ENCODE measurements around the gene PILRA. TPM values are rescaled to one million over a fixed set of nuclear protein-coding genes. Genes with fewer than 3 reads are reported as not detected.
A peak's percentile ranks its signal among the peaks of the same experiment; 100 is the strongest.

Gene PILRA
- total and polyA plus RNA-seq, 10 of the 15 experiments (the other 5 are each of a cell fraction or from before 2014, with no cell fraction given), result 6.6 to 43.3 (median 11.5) TPM

- TF ChIP-seq, protein P1, sequence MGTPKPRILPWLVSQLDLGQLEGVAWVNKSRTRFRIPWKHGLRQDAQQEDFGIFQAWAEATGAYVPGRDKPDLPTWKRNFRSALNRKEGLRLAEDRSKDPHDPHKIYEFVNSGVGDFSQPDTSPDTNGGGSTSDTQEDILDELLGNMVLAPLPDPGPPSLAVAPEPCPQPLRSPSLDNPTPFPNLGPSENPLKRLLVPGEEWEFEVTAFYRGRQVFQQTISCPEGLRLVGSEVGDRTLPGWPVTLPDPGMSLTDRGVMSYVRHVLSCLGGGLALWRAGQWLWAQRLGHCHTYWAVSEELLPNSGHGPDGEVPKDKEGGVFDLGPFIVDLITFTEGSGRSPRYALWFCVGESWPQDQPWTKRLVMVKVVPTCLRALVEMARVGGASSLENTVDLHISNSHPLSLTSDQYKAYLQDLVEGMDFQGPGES (IDR thresholded peaks at IDR 0.05), result no peak; the same call in 1 of the 2 replicates
- TF ChIP-seq MEF2B (IDR thresholded peaks at IDR 0.05; ENCODE audit: partially characterized antibody, poor library complexity, severe bottlenecking), result peak; percentile 51
- peak; percentile 21 to 32; a peak in 1 of 4 replicates for TF ChIP-seq EP300 (IDR thresholded peaks at IDR 0.05; ENCODE audit: borderline replicate concordance in 1 of 2, control insufficient read depth in 1 of 2, low read depth in 2 of 2, low read length in 2 of 2)
- TF ChIP-seq PBX3 (IDR thresholded peaks at IDR 0.05; ENCODE audit: insufficient replicate concordance, low read depth, low read length), result peak; percentile 66
- peak; percentile 78; the same call in 1 of the 2 replicates for TF ChIP-seq TARDBP (IDR thresholded peaks at IDR 0.05; ENCODE audit: borderline replicate concordance)
- TF ChIP-seq, protein P2, sequence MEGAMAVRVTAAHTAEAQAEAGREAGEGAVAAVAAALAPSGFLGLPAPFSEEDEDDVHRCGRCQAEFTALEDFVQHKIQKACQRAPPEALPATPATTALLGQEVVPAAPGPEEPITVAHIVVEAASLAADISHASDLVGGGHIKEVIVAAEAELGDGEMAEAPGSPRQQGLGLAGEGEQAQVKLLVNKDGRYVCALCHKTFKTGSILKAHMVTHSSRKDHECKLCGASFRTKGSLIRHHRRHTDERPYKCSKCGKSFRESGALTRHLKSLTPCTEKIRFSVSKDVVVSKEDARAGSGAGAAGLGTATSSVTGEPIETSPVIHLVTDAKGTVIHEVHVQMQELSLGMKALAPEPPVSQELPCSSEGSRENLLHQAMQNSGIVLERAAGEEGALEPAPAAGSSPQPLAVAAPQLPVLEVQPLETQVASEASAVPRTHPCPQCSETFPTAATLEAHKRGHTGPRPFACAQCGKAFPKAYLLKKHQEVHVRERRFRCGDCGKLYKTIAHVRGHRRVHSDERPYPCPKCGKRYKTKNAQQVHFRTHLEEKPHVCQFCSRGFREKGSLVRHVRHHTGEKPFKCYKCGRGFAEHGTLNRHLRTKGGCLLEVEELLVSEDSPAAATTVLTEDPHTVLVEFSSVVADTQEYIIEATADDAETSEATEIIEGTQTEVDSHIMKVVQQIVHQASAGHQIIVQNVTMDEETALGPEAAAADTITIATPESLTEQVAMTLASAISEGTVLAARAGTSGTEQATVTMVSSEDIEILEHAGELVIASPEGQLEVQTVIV (IDR thresholded peaks at IDR 0.05; ENCODE audit: borderline replicate concordance, partially characterized antibody), result no peak
- TF ChIP-seq TCF12 (IDR thresholded peaks at IDR 0.05; ENCODE audit: low read depth, low read length), result peak; percentile 85; the same call in 1 of the 2 replicates
- TF ChIP-seq NR2F1 (conservative IDR thresholded peaks at IDR 0.05), result 0 out of 2 replicates have a peak, but pooled peaks have one; percentile 49
- peak; percentile 85 for TF ChIP-seq KLF5 (IDR thresholded peaks at IDR 0.05; ENCODE audit: partially characterized antibody)
- TF ChIP-seq ZBED1 (IDR thresholded peaks at IDR 0.05; ENCODE audit: borderline replicate concordance), result peak; percentile 93
- no peak for TF ChIP-seq SUZ12 (IDR thresholded peaks at IDR 0.05; ENCODE audit: unreplicated experiment)
- peak; percentile 10 for TF ChIP-seq RELA (IDR thresholded peaks at IDR 0.05; ENCODE audit: borderline replicate concordance, partially characterized antibody)
- TF ChIP-seq NFIC (IDR thresholded peaks at IDR 0.05; ENCODE audit: low read depth, low read length), result no peak
- TF ChIP-seq, protein P3, sequence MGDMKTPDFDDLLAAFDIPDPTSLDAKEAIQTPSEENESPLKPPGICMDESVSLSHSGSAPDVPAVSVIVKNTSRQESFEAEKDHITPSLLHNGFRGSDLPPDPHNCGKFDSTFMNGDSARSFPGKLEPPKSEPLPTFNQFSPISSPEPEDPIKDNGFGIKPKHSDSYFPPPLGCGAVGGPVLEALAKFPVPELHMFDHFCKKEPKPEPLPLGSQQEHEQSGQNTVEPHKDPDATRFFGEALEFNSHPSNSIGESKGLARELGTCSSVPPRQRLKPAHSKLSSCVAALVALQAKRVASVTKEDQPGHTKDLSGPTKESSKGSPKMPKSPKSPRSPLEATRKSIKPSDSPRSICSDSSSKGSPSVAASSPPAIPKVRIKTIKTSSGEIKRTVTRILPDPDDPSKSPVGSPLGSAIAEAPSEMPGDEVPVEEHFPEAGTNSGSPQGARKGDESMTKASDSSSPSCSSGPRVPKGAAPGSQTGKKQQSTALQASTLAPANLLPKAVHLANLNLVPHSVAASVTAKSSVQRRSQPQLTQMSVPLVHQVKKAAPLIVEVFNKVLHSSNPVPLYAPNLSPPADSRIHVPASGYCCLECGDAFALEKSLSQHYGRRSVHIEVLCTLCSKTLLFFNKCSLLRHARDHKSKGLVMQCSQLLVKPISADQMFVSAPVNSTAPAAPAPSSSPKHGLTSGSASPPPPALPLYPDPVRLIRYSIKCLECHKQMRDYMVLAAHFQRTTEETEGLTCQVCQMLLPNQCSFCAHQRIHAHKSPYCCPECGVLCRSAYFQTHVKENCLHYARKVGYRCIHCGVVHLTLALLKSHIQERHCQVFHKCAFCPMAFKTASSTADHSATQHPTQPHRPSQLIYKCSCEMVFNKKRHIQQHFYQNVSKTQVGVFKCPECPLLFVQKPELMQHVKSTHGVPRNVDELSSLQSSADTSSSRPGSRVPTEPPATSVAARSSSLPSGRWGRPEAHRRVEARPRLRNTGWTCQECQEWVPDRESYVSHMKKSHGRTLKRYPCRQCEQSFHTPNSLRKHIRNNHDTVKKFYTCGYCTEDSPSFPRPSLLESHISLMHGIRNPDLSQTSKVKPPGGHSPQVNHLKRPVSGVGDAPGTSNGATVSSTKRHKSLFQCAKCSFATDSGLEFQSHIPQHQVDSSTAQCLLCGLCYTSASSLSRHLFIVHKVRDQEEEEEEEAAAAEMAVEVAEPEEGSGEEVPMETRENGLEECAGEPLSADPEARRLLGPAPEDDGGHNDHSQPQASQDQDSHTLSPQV (IDR thresholded peaks at IDR 0.05), result no peak
- TF ChIP-seq SRF (IDR thresholded peaks at IDR 0.05; ENCODE audit: low read depth in 2 of 2, low read length in 2 of 2), result no peak
- peak; percentile 98 for TF ChIP-seq POLR2AphosphoS2 (IDR thresholded peaks at IDR 0.05; ENCODE audit: low read depth, low read length)
- no peak; the same call in 1 of the 2 replicates for TF ChIP-seq LARP7 (IDR thresholded peaks at IDR 0.05)
- TF ChIP-seq ASH2L (IDR thresholded peaks at IDR 0.05; ENCODE audit: borderline replicate concordance, low read depth), result no peak
- TF ChIP-seq KDM1A (IDR thresholded peaks at IDR 0.05; ENCODE audit: borderline replicate concordance), result no peak
Observed at GRCh38 chr7:100428199-100428966, 55.1 kb downstream of the PILRA start, which contains the start of gene ZCWPW1 (continued).
